Ishikawa (cell line): ENCODE results near the gene AKAP3.

ENCODE experiments used
- CREB1 ChIP-seq: IDR thresholded peaks from 2 replicates; pipeline ENCODE4 v1.6.1; 2012; ENCODE audit warnings: low read depth
- NFIC ChIP-seq: IDR thresholded peaks from 2 replicates; pipeline ENCODE4 v1.6.1; 2012
- RAD21 ChIP-seq: IDR thresholded peaks from 2 replicates; pipeline ENCODE4 v1.6.1; 2012; ENCODE audit warnings: low read depth
- REST ChIP-seq: IDR thresholded peaks from 2 replicates; pipeline ENCODE4 v1.6.1; 2012; ENCODE audit warnings: low read depth, mild to moderate bottlenecking
- TAF1 ChIP-seq: IDR thresholded peaks from 2 replicates; pipeline ENCODE4 v1.6.1; 2012; ENCODE audit warnings: low read depth, mild to moderate bottlenecking
- TCF12 ChIP-seq: IDR thresholded peaks from 2 replicates; pipeline ENCODE4 v1.6.1; 2012; ENCODE audit warnings: low read depth
- TEAD4 ChIP-seq: IDR thresholded peaks from 2 replicates; pipeline ENCODE4 v1.6.1; 2012
- YY1 ChIP-seq: IDR thresholded peaks from 2 replicates; pipeline ENCODE4 v1.6.1; 2012; ENCODE audit warnings: low read depth
- ZBTB7A ChIP-seq: IDR thresholded peaks from 2 replicates; pipeline ENCODE4 v1.6.1; 2012; ENCODE audit warnings: low read depth

- no peak for TF ChIP-seq TAF1
- no peak for TF ChIP-seq REST
- no peak for TF ChIP-seq ZBTB7A
- no peak for TF ChIP-seq NFIC
- TF ChIP-seq CREB1: no peak
- no peak for TF ChIP-seq YY1
- TF ChIP-seq RAD21: no peak
- no peak for TF ChIP-seq TCF12
- TF ChIP-seq TEAD4: no peak
Observed at GRCh38 chr12:4589941-4590340, 58.9 kb downstream of the AKAP3 start.
